Endodermal cell (in vitro differentiated cells): ENCODE results near the gene HYAL1. TPM values are rescaled to one million over a fixed set of nuclear protein-coding genes. Genes with fewer than 3 reads are reported as not detected.
"Not testable (repeated sequence)": the region's sequence is repeated elsewhere in the genome, so short reads cannot be mapped to it uniquely, and the experiment has no call there.

ENCODE experiments used
- DNase-seq: peaks from one replicate; pipeline ENCODE4 v3.0.0-alpha.2; 2017
- H3K27ac ChIP-seq: 2 replicates; pipeline ENCODE4 v1.5.1; 2013; ENCODE audit warnings: mild to moderate bottlenecking, low read depth, low read length, moderate library complexity
- H3K27me3 ChIP-seq: 2 replicates; pipeline ENCODE4 v1.6.1; 2013; ENCODE audit warnings: mild to moderate bottlenecking, low read length, moderate library complexity; ENCODE audit not compliant: insufficient read depth, control insufficient read depth, poor library complexity, severe bottlenecking
- H3K36me3 ChIP-seq: 2 replicates; pipeline ENCODE4 v1.7.0; 2013; ENCODE audit warnings: mild to moderate bottlenecking, low read length, moderate library complexity; ENCODE audit not compliant: control insufficient read depth, insufficient read depth
- H3K4me1 ChIP-seq: one replicate; pipeline ENCODE4 v1.7.0; 2013; ENCODE audit warnings: low read length; ENCODE audit not compliant: control insufficient read depth, insufficient read depth
- H3K4me3 ChIP-seq: 2 replicates; pipeline ENCODE4 v1.5.1; 2013; ENCODE audit warnings: mild to moderate bottlenecking, low read length, moderate library complexity
- H3K9ac ChIP-seq: 2 replicates; pipeline ENCODE4 v1.6.1; 2013; ENCODE audit warnings: mild to moderate bottlenecking, low read length, moderate library complexity; ENCODE audit not compliant: poor library complexity, severe bottlenecking; ENCODE audit errors: extremely low read depth
- H3K9me3 ChIP-seq: 2 replicates; pipeline ENCODE4 v1.6.1; 2013; ENCODE audit warnings: mild to moderate bottlenecking, low read length, moderate library complexity; ENCODE audit not compliant: control insufficient read depth
- H3K27ac Mint-ChIP-seq: 2 replicates; pipeline ENCODE4 v1.8.0; 2020; ENCODE audit warnings: mixed read lengths
- H3K27me3 Mint-ChIP-seq: 2 replicates; pipeline ENCODE4 v1.8.0; 2021; ENCODE audit warnings: mild to moderate bottlenecking, mixed read lengths; ENCODE audit not compliant: insufficient read depth
- H3K36me3 Mint-ChIP-seq: 2 replicates; pipeline ENCODE4 v1.8.0; 2020; ENCODE audit warnings: low read depth, mixed read lengths
- H3K4me1 Mint-ChIP-seq: 2 replicates; pipeline ENCODE4 v1.8.0; 2020; ENCODE audit warnings: mixed read lengths
- H3K4me3 Mint-ChIP-seq: 2 replicates; pipeline ENCODE4 v1.8.0; 2020; ENCODE audit warnings: mild to moderate bottlenecking, moderate library complexity, mixed read lengths
- H3K9me3 Mint-ChIP-seq: 2 replicates; pipeline ENCODE4 v1.8.0; 2020; ENCODE audit warnings: mild to moderate bottlenecking, mixed read lengths
- WGBS, 2 experiments: methylation state at CpG; one replicate each; pipeline versions ENCODE4 v1.1.5 to v1.1.7; 2013; ENCODE audit warnings: missing lambda C conversion rate in 2 of 2, mixed read lengths in 1 of 2; ENCODE audit not compliant: insufficient coverage in 1 of 2, insufficient read length in 1 of 2; 5-methylcytosine and 5-hydroxymethylcytosine counted together
- total RNA-seq, 2 donors: library from RNA; stranded (reverse); fragmentation: NEBNext Ultra II Directional in 1 of 2; extraction: Animal tissue kit (Norgen Biotek cat#: 25700) in 1 of 2; gene quantifications; 2 replicates in 1 of 2; 3 replicates in 1 of 2; pipeline ENCODE4 v1.2.1, GENCODE V29; 2021
- TF ChIP-seq, protein P1 (sequence below): fragments of 200-600 bp; sonication (generic); conservative IDR thresholded peaks from 2 replicates; pipeline ENCODE4 v1.5.0; 2021; ENCODE audit warnings: antibody characterized with exemption, mild to moderate bottlenecking

The HYAL1 gene
- total RNA-seq, 2 donors from 2014 or later: 0.92 to 1.8 TPM

DNA sequence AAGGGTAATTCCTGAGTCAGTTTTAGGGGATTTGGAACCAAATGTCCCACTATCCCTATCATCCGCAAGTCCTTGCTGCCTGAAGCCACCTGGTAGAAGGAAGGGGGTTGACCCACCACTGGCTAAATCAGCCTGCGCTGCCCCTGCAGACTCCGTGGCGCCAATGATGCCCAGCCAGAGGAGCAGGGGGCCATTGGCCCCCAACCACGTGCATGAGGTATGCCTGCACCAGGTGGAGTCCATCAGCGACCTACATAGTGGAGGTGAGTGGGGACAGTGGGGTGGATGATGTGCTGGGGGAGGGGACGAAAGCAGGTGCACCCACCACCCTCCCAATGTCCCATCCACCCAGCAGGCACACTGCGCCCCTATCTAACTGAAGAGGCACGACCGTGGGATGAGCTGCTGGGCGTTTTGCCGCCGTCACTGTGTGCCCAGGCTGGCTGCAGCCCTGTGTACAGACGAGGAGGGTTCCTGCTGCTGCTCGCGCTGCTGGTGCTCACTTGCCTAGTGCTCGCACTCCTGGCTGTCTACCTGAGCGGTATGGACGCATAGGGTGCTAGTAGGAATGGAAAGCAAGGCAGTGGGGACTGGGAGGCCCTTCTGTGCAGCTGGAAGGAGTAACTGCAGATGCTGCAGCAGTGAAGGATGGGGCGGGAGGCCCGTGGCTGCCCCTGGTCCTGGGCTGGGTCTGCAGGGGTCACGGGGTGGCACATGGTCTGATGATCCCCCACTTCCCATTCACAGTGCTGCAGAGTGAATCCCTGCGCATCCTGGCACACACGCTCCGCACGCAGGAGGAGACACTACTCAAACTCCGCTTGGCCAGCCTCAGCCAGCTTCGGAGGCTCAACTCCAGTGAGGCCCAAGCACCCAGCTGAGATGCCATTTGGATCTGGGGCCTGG, 16.8 kb downstream of the HYAL1 start:
- Mint-ChIP-seq H3K36me3 (peaks cover 30% of the 10 kb centered on the region), H3K4me3 (no peak overlapping the region), H3K9me3 (no peaks in the 10 kb centered on the region), H3K27me3 (peaks cover 4% of the 10 kb centered on the region), H3K4me1 (peaks cover 5% of the 10 kb centered on the region), H3K27ac (no peak overlapping the region)
- no peaks in the 10 kb centered on the region for H3K4me1 ChIP-seq
- no peak overlapping the region for H3K27ac ChIP-seq
- no peak overlapping the region for H3K9ac ChIP-seq
- peaks cover 29% of the 10 kb centered on the region for H3K36me3 ChIP-seq
- no peaks in the 10 kb centered on the region for H3K9me3 ChIP-seq
- no peaks in the 10 kb centered on the region for H3K27me3 ChIP-seq
- 95 to 100% methylated on average over 12 to 27 of the region's 28 CpGs for WGBS, 2 experiments
- TF ChIP-seq, protein P1, sequence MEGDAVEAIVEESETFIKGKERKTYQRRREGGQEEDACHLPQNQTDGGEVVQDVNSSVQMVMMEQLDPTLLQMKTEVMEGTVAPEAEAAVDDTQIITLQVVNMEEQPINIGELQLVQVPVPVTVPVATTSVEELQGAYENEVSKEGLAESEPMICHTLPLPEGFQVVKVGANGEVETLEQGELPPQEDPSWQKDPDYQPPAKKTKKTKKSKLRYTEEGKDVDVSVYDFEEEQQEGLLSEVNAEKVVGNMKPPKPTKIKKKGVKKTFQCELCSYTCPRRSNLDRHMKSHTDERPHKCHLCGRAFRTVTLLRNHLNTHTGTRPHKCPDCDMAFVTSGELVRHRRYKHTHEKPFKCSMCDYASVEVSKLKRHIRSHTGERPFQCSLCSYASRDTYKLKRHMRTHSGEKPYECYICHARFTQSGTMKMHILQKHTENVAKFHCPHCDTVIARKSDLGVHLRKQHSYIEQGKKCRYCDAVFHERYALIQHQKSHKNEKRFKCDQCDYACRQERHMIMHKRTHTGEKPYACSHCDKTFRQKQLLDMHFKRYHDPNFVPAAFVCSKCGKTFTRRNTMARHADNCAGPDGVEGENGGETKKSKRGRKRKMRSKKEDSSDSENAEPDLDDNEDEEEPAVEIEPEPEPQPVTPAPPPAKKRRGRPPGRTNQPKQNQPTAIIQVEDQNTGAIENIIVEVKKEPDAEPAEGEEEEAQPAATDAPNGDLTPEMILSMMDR: no peak
- H3K4me3 ChIP-seq: no peak overlapping the region
- DNase-seq: peak; percentile 36

DNA sequence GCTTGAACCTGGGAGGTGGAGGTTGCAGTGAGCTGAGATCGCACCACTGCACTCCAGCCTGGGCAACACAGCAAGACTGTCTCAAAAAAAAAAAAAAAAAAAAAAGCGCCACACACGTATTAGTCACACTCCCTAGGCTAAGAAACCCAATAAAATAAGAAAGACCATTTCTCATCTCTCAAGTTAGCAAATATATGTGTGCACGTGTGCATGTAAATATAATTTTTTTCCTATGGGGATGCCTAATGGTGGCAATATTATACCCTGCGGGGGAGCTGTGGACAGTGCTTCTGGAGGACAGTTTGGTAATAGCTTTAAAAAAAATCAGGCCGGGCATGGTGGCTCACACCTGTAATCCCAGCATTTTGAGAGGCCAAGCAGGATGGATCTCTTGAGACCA, 19.3 kb downstream of the HYAL1 start:
- 94 to 97% methylated on average over 2 to 5 of the region's 6 CpGs for WGBS, 2 experiments
- H3K27me3 Mint-ChIP-seq, H3K4me3 Mint-ChIP-seq: not testable (repeated sequence)

DNA sequence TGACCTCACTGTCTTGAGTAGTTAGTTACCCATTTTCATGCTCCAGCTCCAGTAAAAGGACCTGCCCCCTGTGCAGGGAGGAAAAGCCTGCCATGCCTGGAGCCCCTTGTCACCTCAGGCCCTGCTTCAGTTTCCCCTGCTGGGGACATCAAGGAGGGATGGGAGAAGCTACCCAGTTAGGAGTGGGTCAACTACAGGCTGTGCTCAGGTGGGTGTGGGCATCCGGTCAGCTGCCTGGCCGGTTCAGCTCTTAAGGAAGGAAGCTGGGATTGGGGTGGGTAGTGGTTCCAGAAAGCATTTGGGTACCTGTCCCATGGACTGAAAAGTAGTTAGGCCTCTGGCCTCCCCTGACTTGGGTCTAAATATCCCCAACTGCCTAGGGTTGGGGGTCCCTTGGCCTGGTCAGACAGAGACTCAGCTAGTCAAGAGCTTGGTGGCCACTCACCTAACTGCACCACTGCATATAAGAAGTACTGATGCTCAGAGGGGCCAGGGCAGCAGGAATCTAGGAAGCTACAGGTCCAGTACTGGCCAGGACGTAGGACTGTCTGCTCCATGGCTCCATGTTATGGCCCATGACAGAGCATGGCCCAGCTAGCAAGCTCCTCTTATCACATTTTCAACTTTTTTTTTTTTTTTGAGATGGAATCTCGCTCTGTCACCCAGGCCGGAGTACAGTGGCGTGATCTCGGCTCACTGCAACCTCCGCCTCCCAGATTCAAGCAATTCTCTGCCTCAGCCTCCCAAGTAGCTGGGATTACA, 23.9 kb downstream of the HYAL1 start:
- Histone ChIP-seq H3K9me3 (no peaks in the 10 kb centered on the region), H3K4me1 (no peaks in the 10 kb centered on the region), H3K36me3 (no peaks in the 10 kb centered on the region), H3K9ac (no peak overlapping the region), H3K27me3 (peaks cover 23% of the 10 kb centered on the region), H3K4me3 (no peak overlapping the region), H3K27ac (no peak overlapping the region)
- Mint-ChIP-seq H3K27me3 (peaks cover 54% of the 10 kb centered on the region), H3K27ac (no peak overlapping the region), H3K9me3 (peaks cover 7% of the 10 kb centered on the region), H3K36me3 (no peaks in the 10 kb centered on the region), H3K4me3 (no peak overlapping the region), H3K4me1 (peaks cover 7% of the 10 kb centered on the region)
- TF ChIP-seq, protein P1: no peak
- 91 to 100% methylated on average over 3 to 8 of the region's 8 CpGs for WGBS, 2 experiments
- no peak for DNase-seq

More for the DNA sequence above, 19.3 kb downstream of the HYAL1 start:
- H3K4me1 ChIP-seq, H3K27ac ChIP-seq, H3K27ac Mint-ChIP-seq, H3K4me1 Mint-ChIP-seq, H3K4me3 ChIP-seq, H3K9me3 ChIP-seq, H3K27me3 ChIP-seq, H3K9ac ChIP-seq, H3K9me3 Mint-ChIP-seq, DNase-seq: not testable (repeated sequence)
- peaks cover 14% of the 10 kb centered on the region for H3K36me3 Mint-ChIP-seq
- peaks cover 20% of the 10 kb centered on the region for H3K36me3 ChIP-seq
